ENCODE measurements around the gene VHLL.

The VHLL gene

GRCh38 chr1:156257711-156258110 lies 41.4 kb downstream of the VHLL start:
- Histone ChIP-seq H3K36me3 (ENCODE audit: control insufficient read depth, insufficient read depth, low read length) (peaks cover 85% of the 10 kb centered on the region), H3K9ac (ENCODE audit: low read length) (no peak overlapping the region)

GRCh38 chr1:156253634-156254033 lies 45.5 kb downstream of the VHLL start:
- Histone ChIP-seq H3K4me3 (ENCODE audit: low read depth, low read length) (no peak overlapping the region), H3K36me3 (ENCODE audit: control insufficient read depth, insufficient read depth, low read length) (peaks cover 87% of the 10 kb centered on the region), H3K27me3 (ENCODE audit: control insufficient read depth, insufficient read depth, low read length) (no peaks in the 10 kb centered on the region), H3K27ac (ENCODE audit: low read depth, low read length) (no peak overlapping the region), H3K9ac (ENCODE audit: low read length) (no peak overlapping the region), H3K4me1 (ENCODE audit: control insufficient read depth, insufficient read depth, low read length) (no peaks in the 10 kb centered on the region), H3K9me3 (ENCODE audit: control insufficient read depth, insufficient read depth, low read depth, low read length) (no peaks in the 10 kb centered on the region)

More at GRCh38 chr1:156257711-156258110, 41.4 kb downstream of the VHLL start:
- Histone ChIP-seq H3K9me3 (ENCODE audit: control insufficient read depth, insufficient read depth, low read depth, low read length) (no peaks in the 10 kb centered on the region), H3K4me1 (ENCODE audit: control insufficient read depth, insufficient read depth, low read length) (no peaks in the 10 kb centered on the region), H3K27me3 (ENCODE audit: control insufficient read depth, insufficient read depth, low read length) (no peaks in the 10 kb centered on the region), H3K4me3 (ENCODE audit: low read depth, low read length) (no peak overlapping the region), H3K27ac (ENCODE audit: low read depth, low read length) (no peak overlapping the region)

- no peak overlapping the region for H3K9ac ChIP-seq (ENCODE audit: low read length)
- peaks cover 66% of the 10 kb centered on the region for H3K36me3 ChIP-seq (ENCODE audit: control insufficient read depth, insufficient read depth, low read length)
Measured at GRCh38 chr1:156251527-156251926, 47.6 kb downstream of the VHLL start.

GRCh38 chr1:156249593-156249992 lies 49.5 kb downstream of the VHLL start:
- peaks cover 19% of the 10 kb centered on the region for H3K4me1 ChIP-seq (ENCODE audit: control insufficient read depth, insufficient read depth, low read length)
- no peak overlapping the region for H3K9ac ChIP-seq (ENCODE audit: low read length)
- no peak overlapping the region for H3K4me3 ChIP-seq (ENCODE audit: low read depth, low read length)
- no peak overlapping the region for H3K27ac ChIP-seq (ENCODE audit: low read depth, low read length)
- H3K27me3 ChIP-seq (ENCODE audit: control insufficient read depth, insufficient read depth, low read length): no peaks in the 10 kb centered on the region
- H3K9me3 ChIP-seq (ENCODE audit: control insufficient read depth, insufficient read depth, low read depth, low read length): no peaks in the 10 kb centered on the region
- peaks cover 56% of the 10 kb centered on the region for H3K36me3 ChIP-seq (ENCODE audit: control insufficient read depth, insufficient read depth, low read length)

More at GRCh38 chr1:156251527-156251926, 47.6 kb downstream of the VHLL start:
- no peak overlapping the region for H3K4me3 ChIP-seq (ENCODE audit: low read depth, low read length)
- H3K4me1 ChIP-seq (ENCODE audit: control insufficient read depth, insufficient read depth, low read length): peaks cover 17% of the 10 kb centered on the region
- H3K9me3 ChIP-seq (ENCODE audit: control insufficient read depth, insufficient read depth, low read depth, low read length): no peaks in the 10 kb centered on the region
- H3K27me3 ChIP-seq (ENCODE audit: control insufficient read depth, insufficient read depth, low read length): no peaks in the 10 kb centered on the region
- H3K27ac ChIP-seq (ENCODE audit: low read depth, low read length): no peak overlapping the region

Measured in HUES6 (cell line).